MV-4-11 (cell line): ENCODE results near the gene RPS6KA2.
"Not testable (repeated sequence)": the region's sequence is repeated elsewhere in the genome, so short reads cannot be mapped to it uniquely, and the experiment has no call there.

Experiments
- DNase-seq: peaks from one replicate; lab custom pipeline; 2025; lab: John Stamatoyannopoulos, UW

RPS6KA2 gene

DNA sequence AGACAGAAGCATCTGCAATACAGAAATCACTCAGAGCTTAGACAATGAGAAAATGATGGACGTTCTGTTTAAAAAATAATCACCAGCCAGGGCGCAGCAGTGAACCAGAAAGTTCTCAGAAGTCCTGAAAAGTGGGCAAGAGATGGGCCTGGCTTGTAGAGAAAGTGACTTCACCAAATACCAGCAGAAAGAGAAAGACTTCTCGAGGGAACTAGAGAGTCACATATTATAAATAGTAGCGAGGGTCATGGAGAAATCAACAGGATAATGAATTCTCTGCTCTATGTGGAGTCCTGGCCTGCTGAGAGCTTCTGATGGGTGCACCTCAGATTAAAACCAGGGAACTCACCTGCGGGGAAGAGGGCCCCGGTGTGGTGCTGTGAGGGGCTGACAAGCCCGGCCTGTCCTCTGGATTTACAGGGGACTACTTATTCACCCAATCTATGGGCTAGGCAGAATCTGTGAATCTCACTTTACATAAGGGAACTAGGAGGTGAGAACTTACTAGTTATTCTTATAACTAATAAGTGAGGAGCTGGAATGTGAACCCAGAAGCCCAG lies 35.0 kb downstream of the RPS6KA2 start:
- DNase-seq, result no peak

- no peak for DNase-seq
Observed at GRCh38 chr6:166591026-166591425, 36.0 kb downstream of the RPS6KA2 start.

GRCh38 chr6:166589786-166590574 lies 37.1 kb downstream of the RPS6KA2 start:
- DNase-seq, result no peak

GRCh38 chr6:166589337-166589731 lies 37.7 kb downstream of the RPS6KA2 start:
- no peak for DNase-seq

DNA sequence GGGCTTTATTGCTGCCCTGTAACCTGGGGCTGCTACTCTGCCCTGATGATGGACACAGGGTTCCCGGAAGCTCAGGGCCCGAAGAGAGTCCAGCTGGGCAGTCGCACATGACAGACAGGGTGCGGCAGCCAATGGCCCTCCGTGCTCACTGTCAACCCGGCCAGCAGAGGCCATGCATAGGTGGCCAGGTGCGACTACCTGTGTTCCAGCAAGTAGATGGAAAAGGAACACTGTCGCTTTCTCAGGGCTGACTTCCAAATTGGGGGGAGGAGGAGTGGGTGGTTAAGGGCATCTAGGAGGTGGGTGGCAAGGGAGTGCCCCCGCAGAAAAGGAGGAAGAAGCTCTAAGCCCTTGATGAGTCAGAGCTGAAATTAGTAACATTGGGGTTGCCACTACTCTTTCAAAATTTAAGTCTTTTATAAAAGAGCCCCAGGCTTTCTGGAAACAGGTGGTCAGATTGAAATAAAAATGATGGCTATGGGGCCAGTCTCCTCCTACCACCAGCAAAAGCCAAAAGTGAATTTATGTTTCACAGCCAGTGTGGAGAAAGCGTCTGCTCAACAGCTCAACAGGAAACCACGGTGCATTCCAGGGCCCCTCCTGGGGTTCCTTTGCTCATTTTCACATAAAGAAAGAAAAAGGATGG lies 38.2 kb downstream of the RPS6KA2 start:
- DNase-seq, result peak; percentile 91

DNA sequence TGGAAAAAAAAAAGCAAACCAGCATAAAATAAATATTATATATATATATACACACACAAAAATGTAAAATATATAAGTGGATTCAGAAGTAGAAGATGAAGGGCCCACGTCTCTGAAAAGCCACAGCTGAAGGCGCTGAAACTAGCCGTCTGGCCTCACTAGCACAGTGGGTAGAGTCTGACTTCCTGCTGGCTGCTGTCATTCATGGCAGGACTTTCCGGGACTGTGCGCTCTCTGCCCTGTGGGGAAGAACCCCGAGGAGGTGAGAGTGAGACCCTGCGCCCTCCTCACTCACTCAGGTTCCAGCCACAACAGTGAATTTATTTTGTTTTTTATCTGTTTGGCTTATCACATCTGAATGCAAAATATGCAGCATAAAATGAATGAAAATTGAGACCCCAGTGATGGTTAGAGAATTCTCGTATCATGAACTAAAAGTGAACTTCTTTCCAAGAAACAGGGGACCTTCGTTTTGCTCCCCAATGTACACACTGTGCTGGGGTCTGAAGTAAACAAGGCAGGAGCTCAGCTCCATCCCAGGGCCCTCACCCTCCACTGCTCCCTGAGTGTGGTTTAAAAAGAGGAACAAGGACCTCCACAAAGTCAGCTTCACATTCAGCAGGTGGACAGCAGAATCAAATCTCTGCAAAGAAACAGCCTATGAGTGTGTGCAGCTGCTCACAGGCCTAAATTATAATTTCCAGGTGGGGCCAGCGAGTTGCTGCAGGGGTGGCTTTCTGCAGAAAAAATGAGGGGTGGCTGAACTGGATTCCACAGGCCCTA lies 39.2 kb downstream of the RPS6KA2 start:
- DNase-seq, result peak; percentile 71

- DNase-seq, result no peak
Observed at GRCh38 chr6:166586424-166587156, 40.5 kb downstream of the RPS6KA2 start, which contains the start of gene RAMACL. RAMACL (minus strand) TSS chr6:166586678; CDS start chr6:166586477, 201 bp downstream.

DNA sequence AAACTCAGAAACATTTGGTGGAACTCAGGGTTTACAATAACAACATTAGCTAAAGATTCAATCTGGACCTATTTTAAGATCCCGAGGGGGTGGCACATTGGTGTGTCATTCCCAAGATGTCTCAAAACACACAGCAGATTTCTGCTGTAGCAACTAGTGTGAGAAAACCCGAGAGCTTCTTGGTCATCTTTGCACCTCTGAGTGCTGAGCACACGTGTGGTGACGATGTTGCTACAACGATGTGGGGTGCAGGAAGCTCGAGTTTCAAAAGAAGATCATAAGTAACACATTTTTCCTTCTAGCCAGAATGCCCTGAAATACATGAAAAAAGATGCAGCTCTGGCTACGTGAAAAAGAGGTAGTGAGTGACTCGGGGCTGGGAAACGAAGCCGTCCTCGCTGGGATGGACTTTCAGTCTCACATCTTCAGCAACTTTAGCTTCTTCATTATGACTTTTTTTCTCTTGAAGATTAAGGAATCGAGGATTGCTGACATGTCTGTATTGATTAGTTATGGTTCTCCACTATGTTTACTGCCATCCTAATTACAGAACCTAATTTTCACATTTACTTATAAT lies 42.1 kb downstream of the RPS6KA2 start:
- peak; percentile 29 for DNase-seq

- DNase-seq, result peak; percentile 60
Observed at GRCh38 chr6:166584155-166584554, 42.9 kb downstream of the RPS6KA2 start.

GRCh38 chr6:166583230-166583965 lies 43.7 kb downstream of the RPS6KA2 start:
- peak; percentile 81 for DNase-seq

- DNase-seq, result no peak
Observed at GRCh38 chr6:166582258-166582657, 44.8 kb downstream of the RPS6KA2 start.

GRCh38 chr6:166581801-166582200 lies 45.2 kb downstream of the RPS6KA2 start:
- DNase-seq, result not testable (repeated sequence)

- DNase-seq, result no peak
Observed at GRCh38 chr6:166581091-166581511, 46.0 kb downstream of the RPS6KA2 start.

DNA sequence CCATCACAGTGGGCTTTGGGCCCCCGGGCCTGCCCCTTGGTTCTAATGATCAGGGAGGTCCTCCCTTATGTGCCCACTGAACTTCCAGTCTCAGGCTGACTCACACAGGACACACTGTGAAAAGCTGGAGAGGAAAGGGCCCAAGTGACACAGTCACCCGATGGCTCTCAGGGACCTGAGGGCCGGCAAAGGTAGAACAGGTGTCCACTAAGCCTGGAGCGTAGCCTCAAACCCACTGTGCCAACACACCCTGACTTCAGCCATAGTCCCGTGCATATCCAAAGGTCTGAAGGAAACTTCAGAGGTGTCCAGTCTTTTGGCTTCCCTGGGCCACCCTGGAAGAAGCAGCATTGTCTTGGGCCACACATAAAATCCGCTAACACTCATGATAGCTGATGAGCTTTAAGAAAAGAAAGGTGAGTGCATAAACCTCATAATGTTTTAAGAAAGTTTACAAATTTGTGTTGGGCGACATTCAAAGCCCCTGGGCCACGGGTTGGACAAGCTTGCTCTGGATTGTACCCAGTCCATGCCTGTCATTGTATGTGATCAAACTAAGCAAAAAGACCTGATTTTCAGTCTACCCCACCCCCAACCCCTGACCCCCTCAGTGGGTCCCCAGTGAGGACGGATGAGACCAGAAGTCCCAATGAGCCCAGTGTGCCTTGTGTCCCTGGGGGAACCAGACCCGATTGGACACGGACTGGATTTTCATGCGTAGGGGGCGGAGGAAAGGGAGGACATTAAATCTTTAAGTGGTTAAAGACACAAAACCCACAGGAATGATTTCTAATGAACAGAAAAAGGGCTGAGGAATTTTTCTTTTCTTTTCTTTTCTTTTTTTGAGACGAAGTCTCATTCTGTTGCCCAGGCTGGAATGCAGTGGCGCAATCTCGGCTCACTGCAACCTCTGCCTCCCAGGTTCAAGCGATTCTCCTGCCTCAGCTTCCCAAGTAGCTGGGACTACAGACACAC lies 46.7 kb downstream of the RPS6KA2 start:
- DNase-seq, result no peak

DNA sequence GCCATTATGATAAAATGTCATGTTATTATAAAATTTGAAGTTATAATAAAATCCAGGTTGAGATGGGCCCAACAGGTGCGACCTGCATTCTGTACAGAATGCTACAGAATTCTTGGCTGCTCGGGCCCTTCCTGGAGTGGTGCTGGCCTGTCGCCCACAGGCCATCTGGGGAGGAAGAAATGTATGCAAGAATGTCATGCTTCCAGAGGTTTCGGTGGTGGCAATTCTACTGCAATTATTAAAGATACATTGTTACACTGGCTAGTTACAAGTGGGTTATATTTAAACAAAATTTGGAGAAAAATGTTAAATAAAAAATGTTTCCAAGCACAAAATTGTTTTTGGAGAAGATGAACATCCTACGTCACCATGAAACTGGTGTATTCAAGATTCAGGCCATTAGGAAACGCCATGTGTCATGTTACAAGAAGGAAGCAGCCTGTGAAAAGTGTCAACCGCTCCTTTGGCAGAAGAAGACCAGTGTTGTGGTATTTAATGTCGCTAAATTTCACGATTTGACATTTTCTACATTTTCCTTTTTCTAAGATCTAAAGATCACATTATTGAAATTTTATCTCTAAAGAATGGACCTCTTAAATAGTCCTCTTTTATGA lies 47.7 kb downstream of the RPS6KA2 start:
- no peak for DNase-seq

DNA sequence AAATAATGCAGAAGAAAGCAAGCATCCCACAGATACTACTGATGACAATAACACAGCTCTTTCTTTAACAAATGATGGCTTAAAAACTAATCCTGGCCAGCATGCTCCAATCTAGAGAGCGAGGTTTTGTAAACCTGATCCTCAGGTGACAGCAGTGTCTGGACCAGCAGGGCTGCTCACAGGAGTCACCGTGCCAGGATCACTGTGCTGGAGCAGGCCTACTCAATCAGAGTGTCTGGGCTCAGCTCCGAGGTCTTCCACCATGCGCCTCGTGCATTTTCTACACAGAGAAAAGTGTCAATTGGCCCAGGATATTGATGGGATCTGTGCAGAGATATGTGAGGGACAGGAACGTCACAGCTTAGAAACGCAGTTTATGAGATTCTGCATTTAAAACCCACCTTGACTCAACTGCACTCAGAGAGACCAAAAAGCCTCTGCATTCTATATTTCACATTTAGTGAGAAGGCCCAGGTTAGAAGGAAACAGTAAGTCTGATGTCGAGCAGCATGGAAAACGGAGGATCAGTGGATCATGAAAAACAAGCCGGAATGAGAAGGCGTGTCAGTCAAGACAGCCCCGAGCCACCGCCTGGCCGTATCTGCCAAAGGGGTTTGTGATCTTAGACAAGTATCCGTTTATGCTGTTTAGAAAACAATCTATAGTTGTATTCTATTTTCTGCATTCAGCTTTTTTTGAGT lies 48.4 kb downstream of the RPS6KA2 start:
- no peak for DNase-seq

- no peak for DNase-seq
Observed at GRCh38 chr6:166575205-166575604, 51.8 kb downstream of the RPS6KA2 start.

GRCh38 chr6:166573511-166574216 lies 53.4 kb downstream of the RPS6KA2 start:
- no peak for DNase-seq
